ENCODE measurements around the gene NDNF.

Gene NDNF

GRCh38 chr4:121072224-121073003 is at the start of gene NDNF:
NDNF (minus strand) TSS chr4:121072535; CDS start chr4:121045837, 26,698 bp downstream.
- DNase-seq (ENCODE audit: low read depth) = peak; percentile 22

- DNase-seq (ENCODE audit: low read depth) = no peak
Measured at GRCh38 chr4:121119715-121120114, 47.4 kb upstream of the NDNF start.

GRCh38 chr4:121118344-121118743 is 46.0 kb upstream of the NDNF start:
- no peak for DNase-seq (ENCODE audit: low read depth)

- DNase-seq (ENCODE audit: low read depth) = no peak
Measured at GRCh38 chr4:121114756-121115155, 42.4 kb upstream of the NDNF start.

- DNase-seq (ENCODE audit: low read depth) = no peak
Measured at GRCh38 chr4:121112530-121112929, 40.2 kb upstream of the NDNF start.

- DNase-seq (ENCODE audit: low read depth) = no peak
Measured at GRCh38 chr4:121108557-121108956, 36.2 kb upstream of the NDNF start.

GRCh38 chr4:121107507-121107906 is 35.2 kb upstream of the NDNF start:
- DNase-seq (ENCODE audit: low read depth) = no peak

GRCh38 chr4:121100093-121100775 is 27.9 kb upstream of the NDNF start:
- DNase-seq (ENCODE audit: low read depth) = no peak

GRCh38 chr4:121098266-121098665 is 25.9 kb upstream of the NDNF start:
- DNase-seq (ENCODE audit: low read depth) = no peak

- DNase-seq (ENCODE audit: low read depth) = no peak
Measured at GRCh38 chr4:121096629-121097028, 24.3 kb upstream of the NDNF start.

- DNase-seq (ENCODE audit: low read depth) = no peak
Measured at GRCh38 chr4:121096191-121096590, 23.9 kb upstream of the NDNF start.

- no peak for DNase-seq (ENCODE audit: low read depth)
Measured at GRCh38 chr4:121094297-121094966, 22.1 kb upstream of the NDNF start.

GRCh38 chr4:121093261-121093660 is 20.9 kb upstream of the NDNF start:
- no peak for DNase-seq (ENCODE audit: low read depth)

- DNase-seq (ENCODE audit: low read depth) = no peak
Measured at GRCh38 chr4:121091941-121092340, 19.6 kb upstream of the NDNF start.

- DNase-seq (ENCODE audit: low read depth) = no peak
Measured at GRCh38 chr4:121088867-121089266, 16.5 kb upstream of the NDNF start.

- DNase-seq (ENCODE audit: low read depth) = no peak
Measured at GRCh38 chr4:121079376-121079775, 7.0 kb upstream of the NDNF start.

GRCh38 chr4:121077496-121077895 is 5.2 kb upstream of the NDNF start:
- no peak for DNase-seq (ENCODE audit: low read depth)

GRCh38 chr4:121076416-121076815 is 4.1 kb upstream of the NDNF start:
- DNase-seq (ENCODE audit: low read depth) = no peak

- DNase-seq (ENCODE audit: low read depth) = no peak
Measured at GRCh38 chr4:121073672-121074381, 1.5 kb upstream of the NDNF start.

- no peak for DNase-seq (ENCODE audit: low read depth)
Measured at GRCh38 chr4:121073004-121073435, 685 bp upstream of the NDNF start.

GRCh38 chr4:121071640-121072223 is 603 bp downstream of the NDNF start:
- no peak for DNase-seq (ENCODE audit: low read depth)
